SK-N-DZ (cell line): Measurements from ENCODE around the gene LTBP1.

Experiments used
- DNase-seq: peaks from one replicate; pipeline ENCODE4 v3.0.0-alpha.2; 2015; ENCODE audit warnings: low spot score

The LTBP1 gene

DNA sequence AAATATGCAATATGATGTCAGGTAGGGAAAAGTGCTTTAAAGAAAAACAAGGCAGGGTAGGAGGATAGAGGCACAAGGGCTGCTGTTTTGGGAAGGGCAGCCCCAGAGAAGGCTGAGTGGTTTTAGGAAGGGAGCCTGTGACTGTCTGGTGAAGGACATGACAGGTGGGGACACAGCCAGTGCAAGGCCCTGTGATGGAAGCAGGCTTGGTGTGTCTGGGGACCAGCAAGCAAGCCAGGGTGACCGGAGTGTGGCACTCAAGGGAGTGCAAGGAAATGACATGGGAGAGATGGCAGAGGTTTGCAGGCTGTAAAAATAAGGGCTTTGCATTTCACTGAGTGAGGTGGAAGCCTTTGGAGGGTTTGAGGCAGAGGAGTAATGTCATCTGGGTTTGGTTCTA is 62.0 kb downstream of the LTBP1 start:
- no peak for DNase-seq

DNA sequence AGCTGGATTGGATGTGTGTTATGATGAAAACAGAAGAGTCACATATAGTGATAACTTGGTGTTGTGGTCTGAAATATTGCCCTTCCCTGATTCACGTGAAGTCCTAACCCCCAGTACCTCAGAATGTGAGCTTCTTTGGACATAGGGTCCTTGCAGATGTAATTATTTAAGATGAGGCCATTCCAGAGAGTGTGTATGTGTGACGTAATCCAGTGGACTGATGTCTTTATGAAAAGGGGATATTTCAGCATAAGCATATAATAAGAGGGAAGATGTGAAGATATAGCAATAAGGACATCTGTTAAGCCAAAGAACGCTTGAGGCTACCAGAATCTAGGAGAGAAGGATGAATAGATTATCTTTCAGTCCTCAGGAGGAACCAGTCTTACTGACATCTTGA is 62.5 kb downstream of the LTBP1 start:
- no peak for DNase-seq

GRCh38 chr2:33011373-33011772 is 64.6 kb downstream of the LTBP1 start:
- DNase-seq = no peak

- no peak for DNase-seq
These were observed 65.2 kb downstream of the LTBP1 start for GRCh38 chr2:33011941-33012340.

- no peak for DNase-seq
These were observed 66.9 kb downstream of the LTBP1 start for GRCh38 chr2:33013684-33014110.

DNA sequence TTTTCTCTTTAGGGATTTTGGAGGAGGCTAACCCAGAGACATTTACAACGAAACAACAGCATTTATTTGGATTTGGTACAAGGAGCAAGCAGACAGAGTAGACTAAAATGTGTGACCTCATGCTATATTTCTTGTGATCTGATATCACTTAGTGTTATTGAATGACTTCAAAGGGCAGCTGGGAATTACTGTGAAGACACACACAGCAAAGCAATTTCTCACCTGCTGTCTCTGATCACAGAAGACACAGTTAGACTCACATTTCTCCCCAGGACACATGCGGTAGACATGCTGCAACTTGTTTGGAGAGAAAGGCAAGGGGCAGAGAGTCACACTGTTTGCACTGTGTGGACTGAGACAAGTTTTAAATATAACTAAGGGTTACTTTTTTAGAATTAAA is 67.5 kb downstream of the LTBP1 start:
- DNase-seq = no peak

- DNase-seq = no peak
These were observed 68.8 kb downstream of the LTBP1 start for GRCh38 chr2:33015421-33016142.

GRCh38 chr2:33018271-33018670 is 71.5 kb downstream of the LTBP1 start:
- DNase-seq = no peak

DNA sequence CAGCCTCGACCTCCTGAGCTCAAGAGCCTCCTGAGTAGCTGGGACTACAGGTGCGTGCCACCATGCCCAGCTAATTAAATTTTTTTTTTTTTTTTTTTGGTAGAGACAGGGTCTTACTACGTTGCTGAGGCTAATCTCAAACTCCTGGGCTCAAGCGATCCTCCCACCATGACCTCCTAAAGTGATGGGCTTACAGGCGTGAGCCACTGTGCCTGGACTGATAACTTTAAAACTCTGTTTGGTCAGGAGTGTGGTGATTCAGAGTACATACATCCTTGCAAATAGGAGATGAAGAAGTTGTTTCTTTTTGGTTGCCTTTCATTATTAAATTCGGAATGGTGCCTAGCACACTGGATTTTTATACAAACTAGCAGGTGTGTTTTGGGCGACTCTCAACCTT is 73.0 kb downstream of the LTBP1 start:
- no peak for DNase-seq

- DNase-seq = no peak
These were observed 74.1 kb downstream of the LTBP1 start for GRCh38 chr2:33020883-33021282.

DNA sequence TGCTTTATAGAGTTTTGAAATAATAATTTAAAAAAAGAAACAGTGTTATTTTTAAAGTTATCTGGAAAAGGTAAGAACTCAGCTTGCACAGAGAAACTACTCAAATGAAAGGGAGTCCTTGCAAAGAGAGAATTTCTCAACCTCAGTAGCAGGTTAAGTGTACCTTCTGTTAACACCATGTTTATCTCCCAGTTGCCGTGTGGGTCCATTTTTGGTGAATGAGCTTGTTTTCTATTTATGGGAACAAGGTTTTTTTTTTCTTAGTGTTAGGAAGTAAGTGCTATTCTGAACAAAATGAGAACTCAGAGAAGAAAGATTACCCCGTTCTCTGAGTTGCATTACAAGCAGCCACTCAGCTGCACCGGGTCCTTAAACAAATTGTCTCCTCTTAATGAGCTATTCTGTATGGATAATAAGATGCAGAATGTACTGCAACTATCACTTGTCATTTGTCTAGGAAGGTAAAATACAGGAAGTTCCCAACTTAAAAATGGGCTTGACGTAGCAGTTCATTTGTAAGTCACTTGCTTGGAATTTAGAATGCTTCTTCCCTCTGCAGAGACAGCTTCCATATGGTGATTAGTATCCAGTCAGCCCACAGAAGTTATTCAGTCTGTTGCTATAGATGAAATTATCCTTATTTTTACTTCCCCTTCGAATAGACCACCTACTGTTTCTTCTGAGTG is 74.9 kb downstream of the LTBP1 start:
- DNase-seq = no peak

DNA sequence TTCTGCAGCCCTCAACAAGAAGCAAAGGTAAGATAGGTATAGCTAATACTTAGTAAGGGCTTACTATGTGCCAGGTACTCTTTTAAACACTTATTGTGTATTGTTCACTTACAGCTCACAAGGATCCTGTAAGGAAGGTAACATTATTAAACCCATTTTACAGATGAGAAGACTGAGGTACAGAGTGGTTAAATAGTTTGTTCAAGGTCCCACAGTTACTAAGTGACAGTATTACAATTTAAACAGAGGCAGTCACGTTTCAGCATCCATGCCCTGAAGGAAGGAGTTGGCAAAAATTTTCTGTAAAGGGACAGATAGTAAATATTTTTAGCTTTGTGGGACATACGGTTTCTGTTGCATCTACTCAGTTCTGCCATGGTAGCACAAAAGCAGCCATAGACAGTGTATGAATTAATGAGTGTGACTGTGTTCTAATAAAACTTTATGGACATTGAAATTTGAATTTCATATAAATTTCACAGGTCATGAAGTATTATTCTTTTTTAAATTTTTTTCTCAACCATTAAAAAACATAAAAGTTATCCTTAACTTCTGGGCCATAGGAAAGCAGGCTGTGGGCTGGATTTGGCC is 75.7 kb downstream of the LTBP1 start:
- DNase-seq = no peak

DNA sequence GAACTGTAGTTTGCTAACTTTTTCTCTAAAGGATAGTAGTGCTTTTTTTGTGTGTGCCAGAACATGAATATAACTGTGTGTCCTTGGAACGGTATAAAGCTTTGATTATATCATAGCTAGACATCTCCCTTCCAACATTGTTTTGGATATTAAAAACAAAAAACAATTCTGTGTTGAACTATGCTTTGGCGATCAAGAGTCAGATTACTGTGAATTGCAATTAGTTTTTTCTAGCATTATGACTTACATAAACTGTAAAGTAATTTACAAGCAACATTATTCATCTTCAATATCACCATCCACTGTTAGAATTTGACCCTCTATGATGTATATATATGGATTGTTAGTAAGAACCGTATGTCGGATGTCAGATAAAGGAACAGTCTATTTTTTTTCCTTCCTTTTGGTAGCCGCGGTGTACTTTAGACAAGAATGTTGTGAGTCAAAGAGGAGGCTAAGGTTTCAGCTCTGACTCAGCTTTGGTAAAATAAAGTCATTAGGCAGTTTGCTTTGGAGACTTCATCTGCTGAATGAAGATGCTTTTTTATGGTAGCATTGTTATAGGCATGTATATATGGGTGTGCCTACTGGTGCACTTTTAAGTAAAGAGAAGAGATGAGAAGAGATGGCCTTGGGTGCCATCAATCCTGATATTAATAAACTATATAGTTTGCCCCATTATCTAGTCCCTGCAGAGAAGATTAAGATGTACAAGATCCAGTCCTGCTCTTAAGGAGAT is 76.4 kb downstream of the LTBP1 start:
- DNase-seq = no peak

DNA sequence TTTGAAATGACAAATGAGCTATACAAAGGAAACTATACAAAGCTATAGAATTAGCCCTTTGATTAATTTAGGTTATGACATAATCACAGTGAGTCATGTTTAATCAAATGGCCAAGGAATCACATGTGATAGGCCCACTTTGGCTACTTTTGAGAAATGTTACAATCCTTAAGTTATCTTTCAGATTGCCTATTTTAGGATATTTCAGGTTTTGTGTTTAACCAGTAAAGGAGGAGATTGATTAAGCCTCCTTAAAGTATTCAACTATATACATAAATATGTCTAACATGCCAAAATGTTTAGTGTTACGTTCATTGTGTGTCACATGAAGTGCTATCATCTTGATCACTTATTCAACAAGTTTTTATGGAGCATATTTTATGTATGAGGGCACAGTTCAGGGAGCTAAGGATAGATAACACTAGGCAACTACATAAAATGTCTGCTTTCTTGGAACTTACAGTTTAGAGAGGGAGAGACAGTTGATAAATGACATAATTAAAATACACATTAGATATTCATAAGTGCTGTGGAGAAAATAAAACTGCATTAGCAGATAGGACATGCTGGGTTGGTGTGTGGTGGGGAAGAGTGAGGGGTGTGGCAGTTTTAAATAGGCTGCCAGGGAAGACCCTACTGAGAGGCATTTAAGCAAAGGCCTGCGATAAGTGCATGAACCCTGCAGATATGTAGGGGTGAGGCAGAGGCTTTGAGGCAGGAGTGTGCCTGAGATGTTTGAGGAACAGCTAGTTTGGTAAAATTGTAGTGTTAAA is 77.2 kb downstream of the LTBP1 start:
- no peak for DNase-seq

- no peak for DNase-seq
These were observed 78.0 kb downstream of the LTBP1 start for GRCh38 chr2:33024758-33025157.

GRCh38 chr2:33029459-33029858 is 82.7 kb downstream of the LTBP1 start:
- no peak for DNase-seq

DNA sequence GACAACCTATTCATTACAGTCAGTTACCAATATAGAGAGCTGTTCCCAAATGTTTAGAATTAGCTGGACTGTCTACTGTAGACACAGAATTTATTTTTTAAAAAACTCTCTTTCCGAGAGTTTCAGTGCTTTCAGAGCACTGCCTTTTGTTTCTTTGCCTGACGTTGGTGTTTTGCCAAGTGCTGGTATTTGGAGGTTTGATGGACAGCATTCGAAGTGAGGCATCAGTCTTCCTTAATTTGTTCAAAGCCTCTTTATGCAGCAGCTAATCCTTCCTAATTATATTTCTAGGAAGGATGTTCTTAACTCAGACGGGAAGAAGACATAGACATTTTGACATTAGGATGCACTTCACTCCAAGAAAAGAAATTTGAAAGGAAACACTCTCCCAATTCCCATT is 83.2 kb downstream of the LTBP1 start:
- no peak for DNase-seq

DNA sequence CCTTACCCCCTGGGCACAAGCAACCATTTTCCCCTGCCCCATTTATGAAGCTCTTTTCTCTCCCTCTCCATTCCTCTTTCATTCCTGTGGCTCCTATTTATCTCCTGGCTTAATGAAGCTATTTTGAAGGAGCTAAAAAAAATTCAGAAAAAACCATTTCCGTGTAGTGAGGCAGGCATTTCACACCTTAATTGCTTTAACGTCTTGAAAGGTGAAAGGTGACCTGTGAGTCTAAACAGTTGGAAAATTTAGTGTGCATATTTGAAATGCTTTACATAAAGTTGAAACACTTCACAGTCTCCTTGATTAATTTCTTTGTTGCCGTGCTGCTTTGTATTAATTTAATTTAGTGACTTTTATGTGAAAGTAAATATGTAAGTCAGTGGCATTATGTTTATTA is 83.6 kb downstream of the LTBP1 start:
- DNase-seq = no peak

- no peak for DNase-seq
These were observed 85.5 kb downstream of the LTBP1 start for GRCh38 chr2:33032245-33032644.

DNA sequence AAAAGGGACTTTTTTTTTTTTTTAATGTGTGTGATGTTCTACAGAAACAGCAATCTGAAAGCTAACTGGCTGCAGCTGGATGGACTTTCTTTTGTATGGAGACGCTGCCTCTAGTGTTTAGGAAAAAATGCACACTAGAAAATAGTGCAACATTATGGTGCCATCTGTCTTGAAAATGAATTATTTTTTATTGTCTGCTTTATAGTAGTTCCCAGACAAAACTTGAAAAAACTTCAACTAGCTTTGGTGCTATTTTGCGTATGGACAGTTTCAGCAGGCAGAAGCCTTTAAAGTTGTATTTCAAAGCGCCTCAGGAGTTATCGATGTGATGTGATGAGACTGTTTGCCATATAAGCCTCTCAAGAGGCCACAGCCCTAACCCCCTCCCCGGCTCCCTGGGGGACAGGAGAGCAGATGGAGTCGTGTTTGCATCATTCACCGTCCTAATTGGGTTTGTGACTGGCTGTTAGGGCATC is 86.9 kb downstream of the LTBP1 start:
- peak; percentile 70 for DNase-seq

DNA sequence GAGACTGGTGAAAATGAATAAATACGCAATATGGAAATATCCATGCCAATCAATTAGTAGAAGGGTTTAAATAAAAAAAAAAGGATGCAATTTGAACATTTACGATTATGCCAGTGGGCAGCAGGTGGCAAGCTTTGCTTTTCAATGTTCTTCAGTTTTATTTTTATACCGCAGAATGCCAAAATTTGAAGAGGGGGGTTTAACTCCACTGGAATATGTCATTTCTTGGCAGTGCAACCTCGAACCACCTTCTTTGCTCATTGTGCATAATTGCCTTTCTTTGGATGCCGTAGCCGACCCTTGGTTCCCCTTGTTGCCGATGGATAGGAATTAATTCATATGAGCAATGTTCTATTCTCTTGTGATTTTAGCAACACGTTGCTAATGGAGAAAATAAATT is 88.0 kb downstream of the LTBP1 start:
- DNase-seq = no peak
